ENCODE measurements around the gene ZNF287.

ZNF287 gene

DNA sequence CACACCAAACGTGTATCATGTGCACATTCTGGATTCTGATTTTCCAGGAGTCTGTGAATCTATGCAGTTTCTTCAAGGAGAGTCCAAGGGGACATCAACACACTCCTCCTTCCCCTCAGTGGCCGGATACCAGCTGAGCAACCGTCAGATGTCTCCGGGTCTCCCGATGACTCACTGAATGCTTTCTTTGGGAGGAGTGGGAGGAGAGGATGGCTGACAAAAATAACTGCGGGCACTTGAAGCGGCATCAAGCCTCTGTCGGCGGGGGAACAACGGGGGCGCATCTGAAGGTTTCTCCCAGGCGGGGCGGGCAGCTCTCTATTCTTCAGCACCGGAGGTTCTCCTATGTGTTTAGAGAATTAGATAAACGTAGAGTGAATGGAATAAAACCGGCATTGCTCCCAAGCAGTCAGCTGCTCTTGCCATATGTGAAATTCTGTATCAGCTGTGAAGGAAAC lies 52.4 kb downstream of the ZNF287 start:
- peak; percentile 75 for DNase-seq (ENCODE audit: low read depth)

- no peak for DNase-seq (ENCODE audit: low read depth)
Measured at GRCh38 chr17:16515933-16516332, 53.1 kb downstream of the ZNF287 start.

- DNase-seq (ENCODE audit: low read depth): no peak
Measured at GRCh38 chr17:16513873-16514272, 55.1 kb downstream of the ZNF287 start.

DNA sequence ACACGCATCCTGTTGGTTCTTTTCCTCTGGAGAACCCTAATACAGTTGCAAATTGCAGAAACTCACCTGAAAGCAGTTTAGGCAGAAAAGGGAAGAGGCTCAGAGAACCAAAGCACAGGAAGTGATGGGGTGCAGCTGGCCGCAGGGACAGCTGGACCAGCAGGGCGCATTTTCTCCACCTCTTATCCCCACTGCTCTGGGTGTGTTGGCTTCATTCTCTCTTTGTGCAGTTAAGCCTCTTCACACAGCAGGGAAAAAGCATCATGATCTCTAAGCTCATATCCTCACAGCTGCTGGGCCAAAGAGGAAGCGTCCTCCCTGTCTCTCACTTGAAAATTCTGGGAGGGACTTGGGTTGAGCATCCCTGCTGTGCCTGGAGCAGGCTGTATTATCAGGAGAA lies 57.0 kb downstream of the ZNF287 start:
- no peak for DNase-seq (ENCODE audit: low read depth)

- no peak for DNase-seq (ENCODE audit: low read depth)
Measured at GRCh38 chr17:16511593-16511992, 57.4 kb downstream of the ZNF287 start.

DNA sequence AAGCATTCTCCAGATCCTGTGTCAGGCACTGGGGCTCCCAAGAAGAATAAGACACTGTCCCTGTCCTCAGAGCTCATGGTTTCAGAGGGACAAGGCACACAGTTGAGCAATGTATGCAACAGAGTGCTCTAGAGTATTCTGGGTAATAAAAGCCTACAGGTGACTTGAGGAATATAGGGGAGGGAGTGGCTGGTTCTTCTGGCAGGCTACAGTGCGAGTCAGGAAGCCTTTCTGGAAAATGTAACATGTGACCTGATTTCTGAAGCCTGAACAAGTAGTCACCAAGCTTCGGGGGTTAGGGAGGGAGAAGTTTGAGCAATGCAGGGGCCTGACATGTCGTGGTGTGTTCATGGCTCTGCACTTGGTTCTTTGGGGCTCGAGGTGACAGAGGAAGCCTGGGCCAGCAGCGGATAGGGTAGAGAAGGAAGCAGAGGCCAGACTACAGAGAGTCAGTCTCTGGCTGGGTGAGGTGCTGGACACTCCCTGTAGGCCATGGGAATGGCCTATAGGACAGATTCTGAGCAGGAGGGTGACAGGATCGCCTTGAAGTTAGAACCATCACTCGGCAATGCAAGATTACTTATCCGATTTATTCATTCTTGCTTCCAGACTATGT lies 61.0 kb downstream of the ZNF287 start:
- DNase-seq (ENCODE audit: low read depth): no peak

GRCh38 chr17:16506188-16506587 lies 62.8 kb downstream of the ZNF287 start:
- no peak for DNase-seq (ENCODE audit: low read depth)

DNA sequence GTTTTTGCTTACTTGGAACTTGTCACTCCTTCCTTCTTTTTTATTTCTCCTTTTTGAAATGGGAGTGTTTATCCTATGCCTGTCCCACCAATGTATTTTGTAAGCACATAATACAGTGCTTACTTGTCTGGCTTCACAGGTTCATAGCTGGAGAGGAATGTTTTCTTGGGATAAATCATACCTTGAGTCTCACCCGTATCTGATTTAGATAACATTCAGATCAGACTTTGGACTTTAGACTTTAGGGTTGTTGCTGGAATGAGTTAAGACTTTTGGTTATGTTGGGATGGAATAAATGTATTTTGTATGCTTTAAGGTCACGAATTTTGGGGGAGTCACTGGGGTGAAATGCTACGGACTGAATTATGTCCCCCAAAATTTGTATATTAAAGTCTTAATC lies 64.0 kb downstream of the ZNF287 start:
- DNase-seq (ENCODE audit: low read depth): no peak

All from amniotic epithelial cell (primary cell).